Loucy (cell line): ENCODE data around the gene SLC43A1.

Experiments used
- EZH2phosphoT487 ChIP-seq: fragments of 200-600 bp; IDR thresholded peaks from 2 replicates; pipeline ENCODE4 v1.6.1; 2018; ENCODE audit warnings: antibody characterized with exemption, mild to moderate bottlenecking, moderate library complexity, borderline replicate concordance
- TF ChIP-seq, protein P1 (sequence below): fragments of 200-600 bp; sonication (generic); conservative IDR thresholded peaks from 2 replicates; pipeline ENCODE4 v1.5.1; 2014; ENCODE audit warnings: mild to moderate bottlenecking, antibody characterized with exemption, low read length

- TF ChIP-seq, protein P1, sequence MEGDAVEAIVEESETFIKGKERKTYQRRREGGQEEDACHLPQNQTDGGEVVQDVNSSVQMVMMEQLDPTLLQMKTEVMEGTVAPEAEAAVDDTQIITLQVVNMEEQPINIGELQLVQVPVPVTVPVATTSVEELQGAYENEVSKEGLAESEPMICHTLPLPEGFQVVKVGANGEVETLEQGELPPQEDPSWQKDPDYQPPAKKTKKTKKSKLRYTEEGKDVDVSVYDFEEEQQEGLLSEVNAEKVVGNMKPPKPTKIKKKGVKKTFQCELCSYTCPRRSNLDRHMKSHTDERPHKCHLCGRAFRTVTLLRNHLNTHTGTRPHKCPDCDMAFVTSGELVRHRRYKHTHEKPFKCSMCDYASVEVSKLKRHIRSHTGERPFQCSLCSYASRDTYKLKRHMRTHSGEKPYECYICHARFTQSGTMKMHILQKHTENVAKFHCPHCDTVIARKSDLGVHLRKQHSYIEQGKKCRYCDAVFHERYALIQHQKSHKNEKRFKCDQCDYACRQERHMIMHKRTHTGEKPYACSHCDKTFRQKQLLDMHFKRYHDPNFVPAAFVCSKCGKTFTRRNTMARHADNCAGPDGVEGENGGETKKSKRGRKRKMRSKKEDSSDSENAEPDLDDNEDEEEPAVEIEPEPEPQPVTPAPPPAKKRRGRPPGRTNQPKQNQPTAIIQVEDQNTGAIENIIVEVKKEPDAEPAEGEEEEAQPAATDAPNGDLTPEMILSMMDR = no peak
- TF ChIP-seq EZH2phosphoT487 = no peak
Measured at GRCh38 chr11:57479021-57479663, 36.4 kb downstream of the SLC43A1 start.
